CD4-positive, alpha-beta T cell treated with Interleukin-1 beta for 1 hour (primary cell): ENCODE results near the gene TSFM.
"Not testable (repeated sequence)": the region's sequence is repeated elsewhere in the genome, so short reads cannot be mapped to it uniquely, and the experiment has no call there.

ENCODE experiments used
- DNase-seq, 2 donors: peaks; one replicate each; pipeline ENCODE4 v3.0.0-alpha.2; 2020 to 2022

TSFM gene

GRCh38 chr12:57816001-57816854 lies 33.6 kb downstream of the TSFM start:
- DNase-seq: no peak

- DNase-seq: no peak
Measured at GRCh38 chr12:57816855-57817151, 34.2 kb downstream of the TSFM start.

GRCh38 chr12:57817261-57817989 lies 34.8 kb downstream of the TSFM start:
- no peak for DNase-seq

GRCh38 chr12:57817990-57818331 lies 35.4 kb downstream of the TSFM start:
- not testable (repeated sequence) for DNase-seq

- DNase-seq: not testable (repeated sequence)
Measured at GRCh38 chr12:57820119-57820518, 37.5 kb downstream of the TSFM start.

GRCh38 chr12:57821015-57821414 lies 38.4 kb downstream of the TSFM start:
- not testable (repeated sequence) for DNase-seq

GRCh38 chr12:57821474-57822214 lies 39.1 kb downstream of the TSFM start:
- DNase-seq: no peak

GRCh38 chr12:57822392-57823130 lies 40.0 kb downstream of the TSFM start:
- no peak for DNase-seq

- DNase-seq: no peak
Measured at GRCh38 chr12:57823131-57823907, 40.7 kb downstream of the TSFM start.

GRCh38 chr12:57823908-57824640 lies 41.5 kb downstream of the TSFM start:
- DNase-seq: no peak

- no peak for DNase-seq
Measured at GRCh38 chr12:57825451-57825850, 42.9 kb downstream of the TSFM start.

GRCh38 chr12:57826400-57826799 lies 43.8 kb downstream of the TSFM start:
- no peak for DNase-seq

- no peak for DNase-seq
Measured at GRCh38 chr12:57826966-57827365, 44.4 kb downstream of the TSFM start.

GRCh38 chr12:57829025-57829777 lies 46.6 kb downstream of the TSFM start:
- no peak for DNase-seq

- no peak for DNase-seq
Measured at GRCh38 chr12:57830393-57830792, 47.8 kb downstream of the TSFM start.

GRCh38 chr12:57832966-57833365 lies 50.4 kb downstream of the TSFM start:
- DNase-seq: no peak

GRCh38 chr12:57833672-57834071 lies 51.1 kb downstream of the TSFM start:
- no peak for DNase-seq

- DNase-seq: no peak
Measured at GRCh38 chr12:57834086-57834876, 51.7 kb downstream of the TSFM start.

- no peak for DNase-seq
Measured at GRCh38 chr12:57835366-57836288, 53.0 kb downstream of the TSFM start.
